ENCODE results near the gene PLB1.

PLB1 gene

GRCh38 chr2:28624793-28625701 lies 129.2 kb downstream of the PLB1 start:
- TF ChIP-seq ZFX (IDR thresholded peaks at IDR 0.05) (no peak), CTCF (conservative IDR thresholded peaks at IDR 0.05) (no peak)
- no peak overlapping the region for H3K27ac ChIP-seq

- no peak overlapping the region for H3K27ac ChIP-seq
- TF ChIP-seq ZFX (IDR thresholded peaks at IDR 0.05) (no peak), CTCF (conservative IDR thresholded peaks at IDR 0.05) (no peak)
Measured at GRCh38 chr2:28626376-28626775, 130.5 kb downstream of the PLB1 start.

- TF ChIP-seq CTCF (conservative IDR thresholded peaks at IDR 0.05), result no peak
- no peak for TF ChIP-seq ZFX (IDR thresholded peaks at IDR 0.05)
- H3K27ac ChIP-seq, result no peak overlapping the region
Measured at GRCh38 chr2:28626891-28627421, 131.1 kb downstream of the PLB1 start.

GRCh38 chr2:28627722-28628480 lies 132.0 kb downstream of the PLB1 start:
- TF ChIP-seq CTCF (conservative IDR thresholded peaks at IDR 0.05) (no peak), ZFX (IDR thresholded peaks at IDR 0.05) (no peak)
- H3K27ac ChIP-seq, result no peak overlapping the region

GRCh38 chr2:28628506-28628905 lies 132.6 kb downstream of the PLB1 start:
- no peak overlapping the region for H3K27ac ChIP-seq
- no peak for TF ChIP-seq CTCF (conservative IDR thresholded peaks at IDR 0.05)
- no peak for TF ChIP-seq ZFX (IDR thresholded peaks at IDR 0.05)

- TF ChIP-seq ZFX (IDR thresholded peaks at IDR 0.05) (no peak), CTCF (conservative IDR thresholded peaks at IDR 0.05) (no peak)
- H3K27ac ChIP-seq, result no peak overlapping the region
Measured at GRCh38 chr2:28628987-28629386, 133.1 kb downstream of the PLB1 start.

GRCh38 chr2:28629910-28630309 lies 134.1 kb downstream of the PLB1 start:
- H3K27ac ChIP-seq, result no peak overlapping the region
- TF ChIP-seq CTCF (conservative IDR thresholded peaks at IDR 0.05) (no peak), ZFX (IDR thresholded peaks at IDR 0.05) (no peak)
